WI38 (cell line): ENCODE measurements around the gene TCEAL4.

ENCODE experiments used
- H3K4me3 ChIP-seq: 2 replicates; pipeline ENCODE4 v1.5.1; 2011; ENCODE audit warnings: low read depth, mild to moderate bottlenecking, control low read depth, low read length
- TF ChIP-seq, protein P1 (sequence below): IDR thresholded peaks from 2 replicates; pipeline ENCODE4 v1.5.1; 2012; ENCODE audit warnings: low read depth, mild to moderate bottlenecking, control low read depth, low read length

The TCEAL4 gene

DNA sequence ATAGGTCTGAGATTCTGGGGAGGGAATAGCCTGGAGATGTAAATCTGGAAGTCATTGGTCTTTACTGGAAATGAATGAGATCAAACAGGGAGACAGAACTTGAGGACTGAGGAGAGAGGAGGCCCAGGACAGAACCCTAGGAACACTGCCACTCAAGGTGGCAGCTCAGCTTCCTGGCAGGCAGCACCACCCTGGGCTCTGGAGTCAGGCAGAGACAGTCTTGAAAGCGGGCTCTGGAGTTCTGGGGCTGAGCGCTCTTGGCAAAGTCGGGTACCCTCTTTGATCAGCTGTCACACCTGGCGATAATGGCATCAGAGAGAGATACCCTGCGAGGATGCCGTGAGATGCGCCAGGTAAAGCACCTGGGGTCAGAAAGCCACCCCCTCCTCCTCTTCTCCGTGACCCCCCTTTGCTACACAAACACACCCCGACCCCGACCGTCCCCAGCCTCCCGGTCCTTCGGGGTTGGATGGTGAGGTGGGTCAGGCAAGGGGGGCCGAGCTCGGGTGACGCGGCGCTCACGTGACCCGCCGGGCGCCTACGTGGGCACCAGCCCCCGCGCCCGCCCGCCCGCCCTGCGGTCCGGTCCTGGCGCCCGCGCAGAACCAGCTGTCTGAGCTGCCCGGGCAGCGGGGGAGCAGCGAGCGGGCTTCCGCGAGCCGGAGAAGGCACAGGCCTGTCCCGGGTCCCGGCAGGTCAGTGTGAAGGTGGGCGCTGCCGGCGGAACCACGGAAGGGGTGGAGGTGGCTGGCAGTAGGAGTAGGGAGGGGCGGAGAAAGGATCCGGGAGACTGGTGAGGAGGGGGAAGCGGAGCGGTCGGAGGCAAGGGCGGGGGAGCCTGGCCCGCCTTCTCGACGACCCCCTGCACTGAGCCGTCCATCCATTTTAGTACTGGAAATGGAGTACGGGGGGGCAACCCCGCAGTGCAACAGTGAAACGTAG is 22.3 kb downstream of the TCEAL4 start, which contains the start of gene TCEAL3:
Gene TCEAL3 (plus strand): TSS at position 600 of the 942 bp plus-strand sequence. CDS start 1,102 bp downstream, outside the sequence.
- TF ChIP-seq, protein P1, sequence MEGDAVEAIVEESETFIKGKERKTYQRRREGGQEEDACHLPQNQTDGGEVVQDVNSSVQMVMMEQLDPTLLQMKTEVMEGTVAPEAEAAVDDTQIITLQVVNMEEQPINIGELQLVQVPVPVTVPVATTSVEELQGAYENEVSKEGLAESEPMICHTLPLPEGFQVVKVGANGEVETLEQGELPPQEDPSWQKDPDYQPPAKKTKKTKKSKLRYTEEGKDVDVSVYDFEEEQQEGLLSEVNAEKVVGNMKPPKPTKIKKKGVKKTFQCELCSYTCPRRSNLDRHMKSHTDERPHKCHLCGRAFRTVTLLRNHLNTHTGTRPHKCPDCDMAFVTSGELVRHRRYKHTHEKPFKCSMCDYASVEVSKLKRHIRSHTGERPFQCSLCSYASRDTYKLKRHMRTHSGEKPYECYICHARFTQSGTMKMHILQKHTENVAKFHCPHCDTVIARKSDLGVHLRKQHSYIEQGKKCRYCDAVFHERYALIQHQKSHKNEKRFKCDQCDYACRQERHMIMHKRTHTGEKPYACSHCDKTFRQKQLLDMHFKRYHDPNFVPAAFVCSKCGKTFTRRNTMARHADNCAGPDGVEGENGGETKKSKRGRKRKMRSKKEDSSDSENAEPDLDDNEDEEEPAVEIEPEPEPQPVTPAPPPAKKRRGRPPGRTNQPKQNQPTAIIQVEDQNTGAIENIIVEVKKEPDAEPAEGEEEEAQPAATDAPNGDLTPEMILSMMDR: no peak

DNA sequence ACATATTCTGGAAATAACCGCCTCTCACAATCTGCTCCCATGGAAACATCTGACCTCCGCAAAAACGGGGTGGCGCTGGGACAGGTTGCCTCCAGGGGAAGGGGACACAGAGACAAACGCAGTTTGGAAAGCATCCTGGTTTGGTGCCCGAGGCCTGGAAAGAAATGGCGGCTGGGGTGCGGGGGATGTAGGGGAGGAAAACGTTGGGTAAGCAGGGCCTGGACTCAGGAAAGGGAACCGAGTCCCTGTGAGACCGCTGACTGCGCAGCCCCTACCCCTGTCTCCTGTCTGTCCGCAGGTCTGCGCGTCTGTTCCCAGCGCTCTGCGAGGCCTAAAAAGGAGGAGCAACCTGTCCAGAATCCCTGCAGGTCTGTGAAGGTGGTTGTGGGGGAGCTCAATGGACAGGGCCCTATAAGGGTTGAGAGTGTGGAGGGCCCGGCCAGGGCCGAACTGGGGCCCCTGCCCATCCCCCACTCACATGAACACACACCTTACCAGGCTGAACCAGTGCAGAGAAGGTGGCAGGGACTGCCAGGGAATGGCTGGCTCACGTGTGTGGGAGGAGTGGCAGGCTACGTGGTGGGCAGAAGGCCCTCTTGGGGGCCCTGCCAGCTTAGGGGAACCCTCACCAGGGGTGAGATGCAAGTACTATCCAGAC is 23.1 kb downstream of the TCEAL4 start:
- TF ChIP-seq, protein P1: no peak
- peak overlapping the region; percentile 70 for H3K4me3 ChIP-seq

More for the DNA sequence above, 22.3 kb downstream of the TCEAL4 start, which contains the start of gene TCEAL3:
- H3K4me3 ChIP-seq: peak within 1 kb of the TSS; percentile 70

DNA sequence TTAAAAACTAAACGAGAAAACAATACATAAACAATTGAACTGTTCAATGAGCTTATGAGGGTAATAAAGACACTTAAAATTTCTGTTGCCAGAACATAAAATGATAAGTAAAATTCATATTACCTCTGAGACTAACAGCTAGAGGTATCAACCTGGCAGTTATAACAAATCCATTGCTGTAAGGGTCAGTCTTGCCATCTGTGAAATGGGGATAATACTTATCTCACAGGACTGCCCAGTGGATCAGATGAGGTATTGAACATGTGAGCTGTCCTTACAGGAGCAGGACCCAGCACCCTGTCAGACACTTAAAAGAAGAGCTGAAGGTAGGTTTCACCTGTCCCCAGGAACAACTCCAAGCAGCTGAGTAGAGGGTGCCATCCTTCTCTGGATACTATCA is 25.0 kb downstream of the TCEAL4 start:
- no peak overlapping the region for H3K4me3 ChIP-seq
- TF ChIP-seq, protein P1: no peak

DNA sequence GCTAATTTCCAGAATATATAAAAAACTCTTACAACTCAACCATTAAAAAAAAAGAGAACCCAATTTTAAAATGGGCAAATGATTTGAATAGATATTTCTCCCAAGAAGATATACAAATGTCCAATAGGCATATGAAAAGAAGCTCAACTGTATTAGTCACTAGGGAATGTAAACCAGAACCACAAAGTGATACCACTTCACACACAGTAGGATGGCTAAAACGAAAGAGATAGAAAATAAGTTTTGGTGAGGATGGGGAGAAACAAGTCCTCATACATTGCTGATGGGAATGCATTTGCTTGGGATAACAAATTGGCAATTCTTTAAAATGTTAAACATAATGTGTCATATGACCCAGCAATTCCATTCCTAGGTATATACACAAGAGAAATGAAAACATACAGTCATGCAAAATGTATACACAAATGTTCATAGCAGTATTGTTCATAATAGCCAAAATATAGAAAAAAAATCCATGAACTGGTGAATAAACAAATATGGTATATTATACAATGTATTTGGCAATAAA is 28.1 kb downstream of the TCEAL4 start:
- TF ChIP-seq, protein P1: no peak
- no peak overlapping the region for H3K4me3 ChIP-seq

DNA sequence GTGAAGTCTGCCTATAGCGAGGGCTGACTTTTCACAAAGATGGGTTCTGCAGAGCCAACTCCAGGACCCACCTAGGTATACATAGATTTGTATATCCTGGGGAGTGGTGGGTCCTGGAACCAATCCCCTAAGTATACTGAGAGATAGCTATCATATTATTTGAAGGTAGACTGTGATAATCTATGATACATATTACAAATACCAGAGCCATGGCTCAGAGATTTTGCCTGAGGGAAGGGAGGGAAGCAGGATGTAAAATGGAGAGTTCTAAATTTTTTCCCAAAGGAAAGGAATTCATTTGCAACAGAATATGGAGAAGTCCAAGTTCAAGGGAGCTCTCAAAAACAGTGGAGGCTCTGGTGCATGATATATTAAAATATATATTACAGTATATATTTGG is 29.7 kb downstream of the TCEAL4 start:
- H3K4me3 ChIP-seq: no peak overlapping the region
- TF ChIP-seq, protein P1: no peak

DNA sequence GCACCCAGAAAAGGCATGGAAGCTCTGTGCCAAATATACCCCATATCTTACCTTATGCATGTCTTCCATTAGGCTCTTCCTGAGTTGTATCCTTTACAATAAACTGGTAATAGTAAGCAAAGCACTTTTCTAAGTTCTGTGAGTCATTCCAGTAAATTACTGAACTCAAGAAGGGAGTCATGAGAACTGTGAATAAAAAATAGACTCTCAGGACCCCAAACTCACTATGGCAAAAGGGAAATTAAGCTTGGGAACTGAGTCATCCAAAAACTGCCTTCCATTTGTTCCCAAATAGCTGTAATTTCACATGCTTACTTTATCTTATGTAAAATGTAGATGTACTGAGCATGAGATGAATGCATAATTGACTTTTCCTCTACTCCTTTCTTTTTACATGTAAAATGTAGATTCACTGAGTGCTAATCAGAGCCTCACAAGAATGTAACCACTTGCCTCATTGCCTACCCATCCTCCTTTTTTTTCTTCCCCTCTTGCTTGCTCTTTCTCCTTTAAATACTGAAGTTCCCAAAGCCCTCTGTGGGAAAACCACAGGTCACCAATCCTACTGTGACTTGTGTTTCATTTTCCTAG is 30.6 kb downstream of the TCEAL4 start:
- TF ChIP-seq, protein P1: no peak
- H3K4me3 ChIP-seq: no peak overlapping the region
